Activated CD4-positive, alpha-beta T cell treated with anti-CD3 and anti-CD28 coated beads, Interleukin-2, amount 10 ng/mL, durations not matched to agents 24 days and 14 days (primary cell): ENCODE results near the gene MYCBP. TPM values are rescaled to one million over a fixed set of nuclear protein-coding genes. Genes with fewer than 3 reads are reported as not detected.

Source experiments
- total RNA-seq: library from RNA; stranded (reverse); gene quantifications from 2 replicates; pipeline ENCODE4 v1.2.3, GENCODE V29; 2022

Gene MYCBP
- total RNA-seq, 1 donor from 2014 or later, result 35.1 TPM

Other genes starting within 250 kb of the MYCBP start
- 10.9 and 11.0 TPM in 2 replicates for gene RRAGC, start 13.6 kb downstream of the MYCBP start, total RNA-seq
- gene GJA9, start 8.2 kb upstream of the MYCBP start, total RNA-seq, result not detected in 2 replicates
- not detected in 2 replicates for gene RHBDL2, start 68.5 kb upstream of the MYCBP start, total RNA-seq
- gene AKIRIN1, start 117.9 kb upstream of the MYCBP start, total RNA-seq, result 76.0 and 79.3 TPM in 2 replicates
- 162 and 164 TPM in 2 replicates for gene NDUFS5, start 153.0 kb upstream of the MYCBP start, total RNA-seq